ENCODE measurements around the gene GSC2.

Gene GSC2

DNA sequence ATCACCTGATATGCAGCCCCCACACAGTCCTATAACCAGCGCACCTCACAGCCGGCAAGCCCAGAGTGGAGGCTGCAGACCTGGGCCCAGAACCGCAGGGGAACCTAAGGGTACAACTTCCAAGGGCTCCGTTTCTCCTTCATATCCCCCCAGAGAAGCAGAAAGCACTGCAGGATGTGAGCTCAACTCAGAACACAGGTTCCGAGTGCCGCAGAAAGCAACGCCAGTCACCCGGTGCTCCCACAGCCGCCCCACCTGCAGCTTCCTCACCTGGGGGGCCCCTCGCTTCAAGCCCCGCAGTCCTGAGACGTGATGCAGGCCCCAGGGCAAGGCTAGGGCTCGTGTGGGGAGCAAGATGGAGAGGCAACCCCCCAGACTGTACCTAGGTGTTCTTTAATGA, 16.5 kb downstream of the GSC2 start:
- DNase-seq (ENCODE audit: low read depth), result no peak

DNA sequence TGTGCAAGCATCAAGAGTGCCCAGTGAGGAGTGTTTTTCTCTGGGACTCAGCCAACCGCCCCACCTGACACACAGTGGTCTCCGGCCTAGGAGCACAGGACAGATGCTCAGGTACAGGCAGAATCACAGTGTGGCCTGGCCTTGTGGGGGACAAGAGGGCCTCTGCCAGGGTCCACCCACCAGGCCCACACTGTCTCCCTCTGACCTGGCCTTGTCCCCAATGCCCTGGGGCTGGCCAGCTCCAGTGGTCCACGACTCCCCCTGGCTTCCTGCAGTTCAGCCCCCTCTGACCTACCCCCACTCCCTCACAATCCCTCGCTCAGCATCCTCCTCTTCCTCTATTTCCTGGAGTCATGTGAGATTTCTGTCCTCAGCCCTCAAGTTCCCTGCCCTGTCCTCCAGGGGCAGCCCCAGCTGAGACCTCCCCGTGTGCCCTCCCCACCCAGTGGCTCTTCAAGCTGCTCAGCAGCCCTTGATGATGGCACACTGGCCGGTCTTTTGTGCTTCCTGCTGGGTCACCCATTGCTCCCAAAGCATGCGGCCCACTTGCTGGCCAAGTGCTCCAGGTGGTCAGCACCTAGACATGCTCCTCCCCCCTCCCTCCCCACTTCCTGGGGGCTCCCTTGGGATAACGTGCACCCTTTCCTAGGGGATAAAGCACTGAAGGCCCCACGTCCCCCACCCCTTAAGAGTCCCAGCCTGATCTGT, 17.2 kb downstream of the GSC2 start:
- DNase-seq (ENCODE audit: low read depth), result no peak

DNA sequence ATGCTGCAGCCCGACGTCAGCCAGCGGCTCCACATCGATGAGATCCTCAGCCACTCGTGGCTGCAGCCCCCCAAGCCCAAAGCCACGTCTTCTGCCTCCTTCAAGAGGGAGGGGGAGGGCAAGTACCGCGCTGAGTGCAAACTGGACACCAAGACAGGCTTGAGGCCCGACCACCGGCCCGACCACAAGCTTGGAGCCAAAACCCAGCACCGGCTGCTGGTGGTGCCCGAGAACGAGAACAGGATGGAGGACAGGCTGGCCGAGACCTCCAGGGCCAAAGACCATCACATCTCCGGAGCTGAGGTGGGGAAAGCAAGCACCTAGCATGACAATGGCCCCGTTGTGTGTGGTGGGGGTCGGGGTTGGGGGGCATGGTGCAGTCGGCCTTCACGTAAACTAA, 17.9 kb downstream of the GSC2 start:
- DNase-seq (ENCODE audit: low read depth), result no peak

DNA sequence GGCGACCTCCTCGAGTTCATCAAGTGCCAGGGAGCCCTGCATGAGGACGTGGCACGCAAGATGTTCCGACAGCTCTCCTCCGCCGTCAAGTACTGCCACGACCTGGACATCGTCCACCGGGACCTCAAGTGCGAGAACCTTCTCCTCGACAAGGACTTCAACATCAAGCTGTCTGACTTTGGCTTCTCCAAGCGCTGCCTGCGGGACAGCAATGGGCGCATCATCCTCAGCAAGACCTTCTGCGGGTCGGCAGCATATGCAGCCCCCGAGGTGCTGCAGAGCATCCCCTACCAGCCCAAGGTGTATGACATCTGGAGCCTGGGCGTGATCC, 18.4 kb downstream of the GSC2 start:
- DNase-seq (ENCODE audit: low read depth), result no peak

DNA sequence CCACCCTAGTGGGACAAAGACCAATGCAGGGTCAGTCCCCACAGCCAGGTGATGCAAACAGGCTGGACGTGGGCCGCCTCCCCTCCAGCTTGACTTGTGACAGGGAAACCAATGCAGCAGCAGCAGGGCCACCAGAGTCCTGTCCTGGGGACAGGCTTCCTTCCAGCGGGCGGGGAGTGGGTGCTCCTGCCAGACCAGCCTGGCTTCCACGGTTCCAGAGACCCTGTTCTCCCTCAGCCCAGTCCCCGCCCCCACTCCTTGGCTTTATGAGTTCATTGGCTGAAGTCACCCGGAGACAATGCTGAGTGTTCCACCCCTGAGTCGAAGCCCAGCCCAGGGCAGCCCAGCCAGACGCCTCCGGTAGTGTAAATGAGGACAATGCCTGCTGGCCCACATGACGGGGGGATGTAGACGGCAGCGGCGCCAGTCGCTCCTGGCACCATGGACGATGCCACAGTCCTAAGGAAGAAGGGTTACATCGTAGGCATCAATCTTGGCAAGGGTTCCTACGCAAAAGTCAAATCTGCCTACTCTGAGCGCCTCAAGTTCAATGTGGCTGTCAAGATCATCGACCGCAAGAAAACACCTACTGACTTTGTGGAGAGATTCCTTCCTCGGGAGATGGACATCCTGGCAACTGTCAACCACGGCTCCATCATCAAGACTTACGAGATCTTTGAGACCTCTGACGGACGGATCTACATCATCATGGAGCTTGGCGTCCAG, 19.0 kb downstream of the GSC2 start, which contains the start of gene TSSK2:
Gene TSSK2, plus strand, starts transcription at position 350 of the 726 bp plus-strand sequence. Its CDS starts 92 bp downstream, at position 442.
- no peak for DNase-seq (ENCODE audit: low read depth)

DNA sequence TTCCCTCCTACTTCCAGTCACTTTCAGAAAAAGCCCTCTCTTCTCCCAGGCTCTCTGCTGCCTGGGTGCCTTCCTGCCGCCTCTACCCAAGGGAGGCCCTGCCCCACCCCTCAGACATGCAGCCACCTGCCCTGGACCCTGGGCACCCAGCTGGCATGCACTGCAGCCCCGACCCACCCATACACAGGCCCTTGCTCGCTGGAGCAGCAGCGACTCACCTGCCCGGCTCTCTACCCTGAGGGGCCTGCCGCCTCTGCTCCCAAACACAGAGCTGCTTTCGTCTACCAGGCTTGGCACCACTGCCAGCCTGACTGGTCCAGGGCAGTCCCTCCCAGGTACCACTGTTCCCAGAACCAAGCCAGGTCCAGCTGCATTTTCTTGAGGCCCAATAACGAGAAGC, 20.2 kb downstream of the GSC2 start:
- no peak for DNase-seq (ENCODE audit: low read depth)

DNA sequence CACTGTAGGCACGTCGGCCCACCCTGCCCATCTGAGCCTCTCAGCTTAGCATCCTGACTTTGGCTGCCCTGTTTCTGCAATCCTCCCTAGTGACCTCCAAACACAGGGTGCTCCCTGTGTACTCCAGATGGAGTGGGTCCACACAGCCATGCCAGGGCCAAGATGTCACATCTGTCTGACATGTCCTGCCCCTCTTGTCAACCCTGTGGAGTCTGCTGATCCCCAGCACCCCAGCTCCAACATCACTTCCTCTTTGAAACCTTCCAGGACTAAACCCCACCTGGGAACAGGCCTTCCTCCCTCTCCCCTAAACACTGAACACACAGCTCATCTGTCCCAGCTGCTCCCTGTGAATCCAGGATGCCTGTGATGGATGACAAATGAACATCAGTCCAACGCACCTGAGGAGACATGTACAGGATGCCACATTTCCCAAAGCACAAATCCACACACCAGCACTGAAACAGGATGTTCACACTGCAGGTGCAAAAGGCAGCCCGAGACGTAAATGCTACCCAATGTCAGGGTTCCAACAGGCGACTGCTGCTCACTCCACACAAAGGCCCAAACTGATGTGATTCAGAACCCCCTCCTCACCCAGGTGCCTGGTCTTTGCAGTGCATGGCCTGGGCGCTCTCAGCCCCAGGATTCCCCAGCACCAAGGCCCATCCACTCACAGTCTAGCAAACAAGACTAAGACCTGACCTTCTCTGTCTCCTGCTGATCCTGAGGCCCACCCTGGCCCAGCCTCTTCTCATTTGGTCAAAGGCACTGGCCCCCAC, 21.0 kb downstream of the GSC2 start:
- DNase-seq (ENCODE audit: low read depth), result no peak

DNA sequence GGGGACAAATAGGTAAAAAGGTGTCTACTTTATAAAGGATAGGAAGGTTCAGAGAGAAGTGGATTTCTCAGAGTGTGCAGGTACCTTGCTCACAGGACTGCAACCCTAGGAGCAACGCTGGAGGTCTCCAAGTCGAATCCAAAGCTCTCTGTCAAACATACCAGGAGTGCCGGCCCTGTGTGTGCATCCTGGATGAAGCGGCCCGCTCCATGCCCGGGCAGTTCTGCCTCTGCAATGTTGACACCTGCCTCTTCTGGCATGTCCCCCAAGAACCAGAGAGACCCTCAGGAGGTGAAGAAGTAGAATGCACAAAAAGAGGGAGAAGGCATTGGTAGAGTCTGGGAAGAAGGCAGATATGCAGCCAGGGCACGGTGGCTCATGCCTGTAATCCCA, 22.1 kb downstream of the GSC2 start:
- no peak for DNase-seq (ENCODE audit: low read depth)

DNA sequence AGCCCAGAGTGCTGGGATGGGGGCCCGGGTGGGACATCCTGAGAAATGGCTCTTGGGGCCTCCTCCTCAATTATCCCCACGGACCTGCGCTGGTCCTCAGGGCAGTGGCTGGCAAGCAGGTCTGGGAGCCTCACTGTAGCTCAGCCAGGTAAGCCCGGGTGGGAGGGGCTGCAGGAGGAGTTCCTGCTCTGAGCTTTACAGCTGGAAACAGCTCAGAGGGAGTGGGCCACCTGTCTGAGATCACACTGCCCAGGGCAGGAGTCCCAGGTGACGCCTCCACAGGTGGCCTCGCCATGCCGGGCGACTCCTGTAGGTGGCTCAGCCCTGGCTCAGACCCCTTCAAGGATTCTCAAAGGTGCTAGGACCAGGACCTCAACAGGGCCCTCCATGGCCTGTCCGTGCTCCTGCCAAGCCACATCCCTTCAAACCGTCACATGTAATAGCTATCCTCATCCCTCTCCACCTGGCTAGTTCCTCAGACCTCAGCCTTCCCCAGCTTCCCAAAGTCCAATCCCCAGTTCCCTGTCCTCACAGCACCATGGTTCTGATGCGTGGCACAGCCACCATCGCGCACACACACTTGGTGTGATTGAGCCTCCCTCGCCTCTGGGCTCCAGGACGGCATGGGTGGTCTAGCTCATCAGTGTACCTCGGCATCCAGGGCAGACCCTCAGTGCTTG, 22.6 kb downstream of the GSC2 start:
- no peak for DNase-seq (ENCODE audit: low read depth)

DNA sequence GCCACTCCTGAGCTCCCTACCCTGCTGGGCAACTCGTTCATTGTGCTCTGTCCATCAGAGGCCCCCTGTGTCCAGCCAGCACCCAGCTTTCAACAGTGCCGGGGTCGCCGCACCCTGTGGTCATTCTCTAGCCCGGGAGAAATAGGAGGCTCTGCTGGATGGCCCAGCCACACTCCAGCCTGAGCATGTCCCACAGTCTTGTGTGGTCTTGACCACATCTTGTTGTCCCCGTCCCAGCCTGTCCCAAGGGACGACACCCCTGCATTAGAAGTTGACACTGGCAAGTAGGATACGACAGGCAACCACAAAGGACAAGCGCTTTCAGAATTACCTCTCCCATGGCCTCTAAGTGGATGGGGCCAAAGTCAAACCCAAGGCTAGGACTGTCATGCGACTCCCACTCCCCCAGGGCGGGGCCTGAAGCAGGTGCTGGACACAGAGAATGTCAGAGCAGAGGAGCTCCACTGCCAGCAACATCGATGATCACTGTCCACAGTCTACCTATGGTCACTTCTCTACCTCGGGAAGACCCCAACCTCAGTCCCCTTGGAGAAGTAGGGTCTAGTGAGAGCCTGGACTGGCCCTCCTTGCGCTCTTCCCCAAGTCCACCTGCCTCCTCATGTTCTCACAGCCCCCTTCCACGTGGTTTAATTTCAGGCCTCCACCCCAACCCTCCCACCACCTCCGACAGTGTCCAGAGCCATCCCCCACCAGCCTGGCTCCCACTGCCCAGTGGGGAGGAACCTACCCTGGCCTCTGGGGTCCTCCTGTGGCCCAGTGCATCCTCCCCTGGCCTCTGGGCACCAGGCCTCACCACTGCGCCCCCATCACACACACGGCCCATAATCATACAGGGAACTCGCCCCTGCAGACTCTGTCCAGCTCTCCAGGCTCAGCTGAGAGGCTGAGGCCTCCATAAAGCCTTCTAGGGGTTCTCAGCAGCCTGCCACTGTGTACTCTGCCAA, 23.5 kb downstream of the GSC2 start:
- DNase-seq (ENCODE audit: low read depth), result no peak

DNA sequence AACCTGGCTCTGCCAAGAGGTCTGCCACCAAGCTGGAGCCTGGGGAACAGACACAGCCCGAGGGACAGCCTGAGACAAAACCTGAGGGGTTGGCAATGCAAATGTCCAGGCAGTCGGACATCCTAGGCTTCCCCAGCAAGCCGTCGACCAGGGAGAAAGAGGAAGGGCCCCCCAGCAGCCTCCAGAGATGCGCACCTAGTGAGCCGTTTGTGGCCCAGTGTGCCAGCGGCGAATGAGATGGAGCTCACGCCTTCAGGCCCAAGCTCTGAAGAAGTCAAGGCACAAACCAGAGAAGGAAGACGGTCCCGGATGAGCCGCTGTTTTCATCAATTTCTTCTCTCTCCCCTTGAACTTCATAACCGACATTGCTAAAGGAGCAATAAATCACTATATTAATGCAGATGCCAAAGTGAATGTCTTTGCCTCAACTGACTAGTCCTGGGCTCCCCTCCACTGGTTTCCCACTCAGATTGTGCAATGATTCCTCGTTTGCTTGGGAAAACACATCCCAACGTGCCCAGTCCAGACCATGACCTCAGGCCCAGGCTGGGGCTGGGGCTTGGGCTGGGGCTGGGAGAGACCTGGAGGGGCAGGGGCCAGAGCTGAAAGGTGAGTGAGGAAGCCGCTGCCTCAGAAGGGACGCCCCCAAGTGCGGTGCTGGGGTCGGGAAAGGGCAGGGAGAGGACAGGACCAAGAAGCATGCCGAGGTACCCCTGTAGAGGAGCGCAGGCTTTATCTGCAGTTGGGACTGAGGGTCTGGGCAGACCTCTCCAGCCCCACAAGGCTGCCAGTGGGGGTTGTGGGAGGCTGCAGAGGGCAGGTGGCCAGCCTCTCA, 24.4 kb downstream of the GSC2 start:
- DNase-seq (ENCODE audit: low read depth), result no peak

DNA sequence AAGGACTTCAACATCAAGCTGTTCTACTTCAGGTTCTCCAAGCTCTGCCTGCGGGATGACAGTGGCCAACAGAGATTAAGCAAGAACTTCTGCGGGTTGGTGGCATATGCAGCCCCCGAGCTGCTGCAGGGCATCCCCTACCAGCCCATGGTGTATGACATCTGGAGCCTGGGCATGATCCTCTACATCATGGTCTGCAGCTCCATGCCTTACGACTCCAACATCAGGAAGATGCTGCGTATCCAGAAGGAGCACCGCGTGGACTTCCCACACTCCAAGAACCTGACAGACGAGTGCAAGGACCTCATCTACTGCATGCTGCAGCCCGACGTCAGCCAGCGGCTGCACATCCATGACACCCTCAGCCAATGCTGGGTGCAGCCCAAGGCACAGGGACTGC, 25.1 kb downstream of the GSC2 start:
- no peak for DNase-seq (ENCODE audit: low read depth)

DNA sequence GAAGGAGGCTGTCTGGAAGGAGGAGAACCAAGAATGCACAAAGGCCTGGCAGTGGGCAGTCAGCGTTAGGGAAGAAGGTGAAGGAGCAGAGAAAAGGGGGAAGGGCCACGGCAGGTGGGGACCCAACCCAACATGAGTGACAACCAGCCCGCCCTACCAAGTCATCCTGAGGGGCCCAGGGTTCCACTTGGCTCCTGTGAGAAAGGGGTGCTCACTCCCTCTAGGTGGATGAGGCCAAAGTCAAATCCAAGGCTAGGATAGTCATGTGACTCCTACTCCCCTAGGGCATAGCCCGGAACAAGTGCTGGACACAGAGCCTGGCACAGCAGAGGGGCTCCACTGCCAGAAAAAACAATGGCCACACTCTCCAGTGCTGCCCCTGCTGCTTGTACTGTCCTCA, 25.7 kb downstream of the GSC2 start:
- no peak for DNase-seq (ENCODE audit: low read depth)

DNA sequence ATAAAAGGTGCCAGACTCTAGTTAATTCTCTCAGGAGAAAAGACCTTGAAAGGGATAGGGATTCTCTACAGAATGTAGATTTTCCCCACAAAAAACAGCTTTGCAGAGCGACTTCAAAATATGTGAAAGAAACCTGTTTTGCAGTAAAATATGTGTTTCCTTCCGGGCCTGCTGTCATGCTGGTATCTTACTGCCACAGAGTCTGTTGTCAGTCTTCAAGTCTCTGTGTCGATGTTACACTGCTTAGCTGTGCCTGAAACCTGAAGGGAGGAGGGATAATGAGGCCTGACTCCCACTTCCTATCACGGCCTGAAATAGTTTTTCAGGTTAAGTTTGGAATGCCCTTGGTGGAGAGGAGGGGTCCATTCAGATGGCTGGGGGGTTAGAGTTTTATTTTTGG, 26.2 kb downstream of the GSC2 start:
- no peak for DNase-seq (ENCODE audit: low read depth)

DNA sequence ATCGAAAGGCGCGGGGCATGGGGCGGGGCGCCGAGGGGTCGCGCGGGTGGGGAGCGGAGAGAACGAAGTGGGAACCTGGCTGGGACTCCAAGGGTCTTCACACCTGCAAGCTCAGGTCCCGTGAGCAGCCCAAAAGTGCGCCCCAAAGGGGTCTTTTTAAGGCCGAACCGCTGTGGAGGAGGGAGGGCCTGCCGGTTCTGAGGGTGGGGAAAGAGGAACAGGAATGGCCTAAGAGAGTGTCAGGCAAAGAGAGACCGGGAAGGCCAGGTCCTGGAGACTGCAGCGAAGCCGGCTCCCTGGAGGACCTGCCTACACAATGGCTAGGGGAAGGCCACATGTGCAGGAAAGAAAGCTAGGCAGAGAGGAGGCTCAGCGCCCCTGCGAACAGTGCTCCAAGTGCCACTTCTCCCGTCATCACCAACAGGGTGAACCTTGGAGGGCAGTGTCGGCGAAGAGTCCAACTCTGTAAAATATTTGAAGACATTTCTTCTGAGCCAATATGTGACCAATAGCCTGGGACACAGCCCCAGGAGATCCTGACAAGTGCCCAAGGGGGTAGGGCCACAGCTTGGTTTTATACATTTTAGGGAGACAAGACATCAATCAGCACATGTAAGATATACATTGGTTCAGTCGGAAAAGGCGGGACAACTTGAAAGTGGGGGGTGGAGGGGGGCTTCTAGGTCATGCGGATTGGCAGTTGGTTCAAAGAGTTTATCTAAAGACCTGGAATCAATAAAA, 27.2 kb downstream of the GSC2 start:
- DNase-seq (ENCODE audit: low read depth), result no peak

DNA sequence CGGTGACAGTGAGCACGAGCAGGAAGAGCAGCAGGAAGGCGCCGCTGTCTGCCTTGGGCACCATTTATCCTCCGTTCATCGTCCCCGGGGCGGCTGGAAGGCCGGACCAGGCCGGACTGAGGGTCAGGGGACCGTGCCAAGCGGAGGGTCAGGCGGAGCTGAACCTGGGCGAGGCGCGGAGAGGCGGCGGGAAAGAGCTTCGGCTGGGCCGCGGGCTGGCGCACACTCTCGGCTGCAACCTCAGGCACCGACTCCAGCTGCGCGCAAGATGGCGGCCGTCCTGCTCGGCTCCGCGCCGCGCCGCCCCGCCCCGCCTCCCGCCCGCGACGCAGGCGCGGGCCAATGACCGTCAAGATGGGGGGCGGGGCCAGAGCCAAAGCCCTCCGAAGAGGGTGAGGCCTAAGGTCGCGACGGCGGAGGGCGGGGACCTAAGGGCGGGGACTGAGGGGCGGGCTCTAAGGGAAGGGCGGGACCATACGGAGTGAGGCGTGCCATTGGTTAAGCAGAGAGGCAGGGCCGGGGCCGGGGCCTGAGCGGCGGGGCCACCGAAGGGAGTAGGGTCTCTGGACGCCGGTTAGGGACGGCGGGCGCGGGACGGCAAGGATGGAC, 27.8 kb downstream of the GSC2 start, which contains the start of gene DGCR2:
Gene DGCR2, minus strand, starts transcription at position 270 of the 609 bp plus-strand sequence. Its CDS starts 206 bp downstream, at position 64.
- DNase-seq (ENCODE audit: low read depth), result peak; percentile 93

DNA sequence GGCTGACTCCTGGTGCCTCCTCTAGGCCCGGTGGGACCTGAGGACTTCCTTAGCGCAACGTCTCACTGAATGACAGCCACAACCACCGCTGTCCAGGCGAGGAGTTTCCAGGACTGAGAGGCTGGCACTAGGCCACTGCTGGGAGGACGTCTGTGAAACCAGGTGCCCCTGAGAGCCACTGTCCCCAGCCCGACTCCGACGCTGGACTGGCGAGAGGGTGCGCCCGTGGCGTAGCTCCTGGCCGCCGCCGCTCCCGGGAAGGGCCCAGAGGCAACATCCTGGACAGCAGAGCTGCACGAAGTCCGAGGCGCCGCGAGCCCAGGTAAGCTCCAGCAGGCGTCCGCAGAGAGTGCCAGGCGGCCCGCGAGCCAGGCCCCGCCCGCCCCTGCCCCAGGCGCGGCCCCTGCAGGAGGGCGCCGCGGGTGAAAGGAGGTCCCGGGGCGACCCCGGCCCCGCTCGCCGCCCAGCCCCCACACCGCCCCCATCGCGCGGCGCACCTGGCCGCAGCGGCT, 28.4 kb downstream of the GSC2 start:
- no peak for DNase-seq (ENCODE audit: low read depth)

DNA sequence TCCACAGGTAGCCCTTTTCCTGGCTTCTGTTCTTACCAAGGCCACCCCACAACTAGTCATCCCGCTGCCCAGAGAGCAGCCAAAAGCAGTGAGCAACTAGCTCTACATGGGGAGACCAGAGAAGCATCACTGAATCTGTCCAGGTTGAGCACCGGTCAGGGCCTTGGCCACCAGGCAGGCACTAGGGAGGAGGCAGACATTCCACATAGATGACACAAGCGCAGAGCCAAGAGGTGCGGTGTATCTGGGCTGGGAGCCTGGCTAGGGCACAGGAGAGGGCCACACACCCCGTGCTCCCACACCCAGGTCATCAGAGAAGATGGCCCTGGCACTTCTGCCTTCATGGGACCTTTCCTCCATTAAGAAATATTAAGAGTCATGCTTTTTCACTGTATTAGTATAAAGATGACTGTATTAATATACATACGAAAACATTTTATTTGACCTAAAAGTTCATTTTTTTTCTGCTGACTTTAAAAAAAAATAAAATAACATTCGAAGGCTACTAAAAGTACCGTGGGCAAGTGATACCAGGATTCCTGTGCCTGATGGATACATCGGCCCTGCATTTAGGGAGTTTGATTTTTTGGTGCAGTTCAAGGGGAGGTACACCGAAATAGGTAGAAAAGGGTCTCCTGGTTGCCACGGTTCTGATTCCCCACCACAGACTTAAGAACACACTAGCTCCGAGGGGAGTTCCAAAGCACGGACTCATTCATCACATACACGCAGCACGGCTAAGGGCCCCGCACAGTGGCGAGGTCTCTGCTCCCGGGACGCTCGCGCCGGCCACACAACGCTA, 29.1 kb downstream of the GSC2 start:
- no peak for DNase-seq (ENCODE audit: low read depth)
